Tibial nerve (tissue), 4 donors: ENCODE data around the gene EDN3. TPM values are rescaled to one million over a fixed set of nuclear protein-coding genes. Genes with fewer than 3 reads are reported as not detected.

Experiments
- DNase-seq, 2 donors: peaks; one replicate each; pipeline ENCODE4 v3.0.0-alpha.2; 2019; ENCODE audit warnings: low spot score in 2 of 2
- H3K27ac ChIP-seq, 4 donors: fragments of 200-600 bp; sonication (generic) in 3 of 4; one replicate each; pipeline ENCODE4 v1.5.1; 2017 to 2019; ENCODE audit warnings: mild to moderate bottlenecking in 1 of 4
- H3K27me3 ChIP-seq, 2 donors: fragments of 200-600 bp; sonication (generic) in 1 of 2; one replicate each; pipeline versions ENCODE4 v1.5.1 to v1.6.0; 2017 to 2019
- H3K36me3 ChIP-seq, 3 donors: fragments of 200-600 bp; sonication (generic); one replicate each; pipeline ENCODE4 v1.5.1; 2018 to 2019
- H3K4me1 ChIP-seq, 4 donors: fragments of 200-600 bp; sonication (generic) in 3 of 4; one replicate each; pipeline ENCODE4 v1.5.1; 2017 to 2019
- H3K4me3 ChIP-seq, 4 donors: fragments of 200-600 bp; sonication (generic) in 3 of 4; one replicate each; pipeline ENCODE4 v1.5.1; 2017 to 2019; ENCODE audit warnings: mild to moderate bottlenecking in 1 of 4, moderate library complexity in 1 of 4
- H3K9me3 ChIP-seq, 4 donors: fragments of 200-600 bp; sonication (generic) in 3 of 4; one replicate each; pipeline ENCODE4 v1.5.1; 2017 to 2019
- CTCF ChIP-seq, 5 experiments: fragments of 200-600 bp in 3 of 5; fragments of 450-650 bp in 2 of 5; sonication (generic) in 3 of 5; IDR thresholded peaks; one replicate each; pipeline ENCODE4 v1.5.1; 2016 to 2019; ENCODE audit warnings: antibody characterized with exemption in 5 of 5, mild to moderate bottlenecking in 3 of 5, moderate library complexity in 2 of 5
- EP300 ChIP-seq, 2 donors: sonication (generic); formaldehyde crosslinking; IDR thresholded peaks; one replicate each; pipeline ENCODE4 v1.6.1; 2017; ENCODE audit warnings: antibody characterized with exemption in 2 of 2, mild to moderate bottlenecking in 1 of 2
- POLR2A ChIP-seq, 2 donors: fragments of 450-650 bp; IDR thresholded peaks; one replicate each; pipeline ENCODE4 v1.6.1; 2017; ENCODE audit warnings: antibody characterized with exemption in 2 of 2, mild to moderate bottlenecking in 2 of 2, moderate library complexity in 2 of 2
- WGBS, 2 donors: methylation state at CpG; one replicate each; pipeline ENCODE4 v1.1.5; 2018; 5-methylcytosine and 5-hydroxymethylcytosine counted together
- total RNA-seq, 4 donors: library from RNA; depleted of rRNA; stranded (reverse); fragments of >200 nt; gene quantifications; one replicate each; pipeline ENCODE4 v1.1.0, GENCODE V29; 2016

Gene EDN3
- total RNA-seq, 4 donors from 2014 or later: 2.9 TPM; not detected in 3

- TF ChIP-seq CTCF (IDR thresholded peaks at IDR 0.05): no peak
- Histone ChIP-seq H3K27me3 (no peaks in the 10 kb centered on the region), H3K4me1 (no peaks in the 10 kb centered on the region), H3K9me3 (no peaks in the 10 kb centered on the region), H3K27ac (no peak overlapping the region), H3K36me3 (no peaks in the 10 kb centered on the region), H3K4me3 (no peak overlapping the region)
- 69 to 79% methylated on average over 17 of the region's 17 CpGs for WGBS, 2 donors
- no peak for DNase-seq
Measured at GRCh38 chr20:59322585-59323454, 22.4 kb downstream of the EDN3 start.

GRCh38 chr20:59323731-59324130, 23.3 kb downstream of the EDN3 start:
- H3K27ac ChIP-seq: no peak overlapping the region
- DNase-seq: no peak
- H3K27me3 ChIP-seq: no peaks in the 10 kb centered on the region
- 81 to 91% methylated on average over 5 of the region's 5 CpGs for WGBS, 2 donors
- H3K9me3 ChIP-seq: no peaks in the 10 kb centered on the region
- TF ChIP-seq EP300 (IDR thresholded peaks at IDR 0.05) (no peak), CTCF (IDR thresholded peaks at IDR 0.05) (no peak), POLR2A (IDR thresholded peaks at IDR 0.05) (no peak)
- no peak overlapping the region for H3K4me3 ChIP-seq
- H3K4me1 ChIP-seq: no peaks in the 10 kb centered on the region
- no peaks in the 10 kb centered on the region for H3K36me3 ChIP-seq

GRCh38 chr20:59324521-59325141, 24.2 kb downstream of the EDN3 start:
- H3K27me3 ChIP-seq: no peaks in the 10 kb centered on the region
- no peaks in the 10 kb centered on the region for H3K36me3 ChIP-seq
- H3K27ac ChIP-seq: no peak overlapping the region
- H3K4me1 ChIP-seq: no peaks in the 10 kb centered on the region
- no peak overlapping the region for H3K4me3 ChIP-seq
- no peaks in the 10 kb centered on the region for H3K9me3 ChIP-seq
- 64% methylated on average over 10 of the region's 10 CpGs for WGBS, 2 donors
- no peak for DNase-seq
- no peak for TF ChIP-seq EP300 (IDR thresholded peaks at IDR 0.05)
- no peak for TF ChIP-seq POLR2A (IDR thresholded peaks at IDR 0.05)
- TF ChIP-seq CTCF (IDR thresholded peaks at IDR 0.05): no peak

- TF ChIP-seq POLR2A (IDR thresholded peaks at IDR 0.05): no peak
- no peak for TF ChIP-seq EP300 (IDR thresholded peaks at IDR 0.05)
- TF ChIP-seq CTCF (IDR thresholded peaks at IDR 0.05): no peak
Measured at GRCh38 chr20:59325142-59325523, 24.7 kb downstream of the EDN3 start.

GRCh38 chr20:59326188-59326587, 25.8 kb downstream of the EDN3 start:
- no peak for TF ChIP-seq CTCF (IDR thresholded peaks at IDR 0.05)
- TF ChIP-seq POLR2A (IDR thresholded peaks at IDR 0.05): no peak
- TF ChIP-seq EP300 (IDR thresholded peaks at IDR 0.05): no peak
- no peaks in the 10 kb centered on the region for H3K4me1 ChIP-seq
- H3K36me3 ChIP-seq: no peaks in the 10 kb centered on the region
- H3K4me3 ChIP-seq: no peak overlapping the region
- H3K9me3 ChIP-seq: no peaks in the 10 kb centered on the region
- WGBS, 2 donors: 86 to 94% methylated on average over 2 of the region's 2 CpGs
- DNase-seq: no peak
- H3K27me3 ChIP-seq: no peaks in the 10 kb centered on the region
- H3K27ac ChIP-seq: no peak overlapping the region

More at GRCh38 chr20:59325142-59325523, 24.7 kb downstream of the EDN3 start:
- Histone ChIP-seq H3K27me3 (no peaks in the 10 kb centered on the region), H3K4me3 (no peak overlapping the region), H3K27ac (no peak overlapping the region), H3K9me3 (no peaks in the 10 kb centered on the region), H3K4me1 (no peaks in the 10 kb centered on the region), H3K36me3 (no peaks in the 10 kb centered on the region)
- no peak for DNase-seq
- 74 to 76% methylated on average over 10 of the region's 10 CpGs for WGBS, 2 donors
